Activated T-helper 2 cell treated with anti-CD3 and anti-CD28 coated beads, Interferon-gamma antibody, Interleukin-2, Interleukin-4, amounts not matched to agents 10 μg/mL and 5 μg/mL and 100 μg/mL, durations not matched to agents 14 hours and 24 hours and 36 hours (primary cell): Measurements from ENCODE around the gene TEDC1. TPM values are rescaled to one million over a fixed set of nuclear protein-coding genes. Genes with fewer than 3 reads are reported as not detected.

Experiments
- DNase-seq: peaks from one replicate; pipeline ENCODE4 v3.0.0; 2021; ENCODE audit warnings: low spot score
- H3K27ac Mint-ChIP-seq: one replicate; pipeline ENCODE4 v1.8.0; 2021; ENCODE audit warnings: mixed read lengths
- H3K27me3 Mint-ChIP-seq: one replicate; pipeline ENCODE4 v1.8.0; 2021; ENCODE audit warnings: low read depth, mixed read lengths
- H3K36me3 Mint-ChIP-seq: one replicate; pipeline ENCODE4 v1.8.0; 2021; ENCODE audit warnings: low read depth, mixed read lengths
- H3K4me1 Mint-ChIP-seq: one replicate; pipeline ENCODE4 v1.8.0; 2021; ENCODE audit warnings: low read depth, mixed read lengths
- H3K4me3 Mint-ChIP-seq: one replicate; pipeline ENCODE4 v1.8.0; 2021; ENCODE audit warnings: low read depth, mild to moderate bottlenecking, moderate library complexity, mixed read lengths
- H3K9me3 Mint-ChIP-seq: one replicate; pipeline ENCODE4 v1.8.0; 2021; ENCODE audit warnings: mixed read lengths
- intact Hi-C: fragments of 100-400 bp; cut with micrococcal nuclease; formaldehyde crosslinking; loops from one replicate; pipeline ENCODE4 v1.15.1; 2023
- total RNA-seq: library from RNA; stranded (reverse); gene quantifications from 2 replicates; pipeline ENCODE4 v1.2.3, GENCODE V29; 2022

The TEDC1 gene
- total RNA-seq, 1 donor from 2014 or later = 38.2 TPM

GRCh38 chr14:105450123-105450505 is 40.9 kb upstream of the TEDC1 start:
- no peaks in the 10 kb centered on the region for H3K27me3 Mint-ChIP-seq

GRCh38 chr14:105450864-105451720 is 40.0 kb upstream of the TEDC1 start:
- DNase-seq = no peak
- H3K27me3 Mint-ChIP-seq = no peaks in the 10 kb centered on the region
- intact Hi-C loops = no loop called here
- peaks cover 19% of the 10 kb centered on the region for H3K36me3 Mint-ChIP-seq
- no peak overlapping the region for H3K27ac Mint-ChIP-seq
- peaks cover 1% of the 10 kb centered on the region for H3K4me1 Mint-ChIP-seq
- H3K9me3 Mint-ChIP-seq = no peaks in the 10 kb centered on the region
- H3K4me3 Mint-ChIP-seq = no peak overlapping the region

More at GRCh38 chr14:105450123-105450505, 40.9 kb upstream of the TEDC1 start:
- Mint-ChIP-seq H3K4me1 (no peaks in the 10 kb centered on the region), H3K9me3 (no peaks in the 10 kb centered on the region), H3K36me3 (peaks cover 12% of the 10 kb centered on the region), H3K4me3 (no peak overlapping the region), H3K27ac (no peak overlapping the region)
- no peak for DNase-seq
- intact Hi-C loops = no loop called here

- peaks cover 19% of the 10 kb centered on the region for H3K36me3 Mint-ChIP-seq
- no peaks in the 10 kb centered on the region for H3K27me3 Mint-ChIP-seq
- no peak for DNase-seq
- intact Hi-C loops = no loop called here
- no peak overlapping the region for H3K27ac Mint-ChIP-seq
- peaks cover 1% of the 10 kb centered on the region for H3K4me1 Mint-ChIP-seq
- no peaks in the 10 kb centered on the region for H3K9me3 Mint-ChIP-seq
- H3K4me3 Mint-ChIP-seq = no peak overlapping the region
Observed at GRCh38 chr14:105452963-105453362, 38.1 kb upstream of the TEDC1 start.

GRCh38 chr14:105453847-105454246 is 37.2 kb upstream of the TEDC1 start:
- intact Hi-C loops = no loop called here
- no peak for DNase-seq
- no peak overlapping the region for H3K27ac Mint-ChIP-seq
- H3K36me3 Mint-ChIP-seq = peaks cover 19% of the 10 kb centered on the region
- H3K27me3 Mint-ChIP-seq = no peaks in the 10 kb centered on the region
- no peaks in the 10 kb centered on the region for H3K9me3 Mint-ChIP-seq
- peaks cover 1% of the 10 kb centered on the region for H3K4me1 Mint-ChIP-seq
- H3K4me3 Mint-ChIP-seq = no peak overlapping the region

DNA sequence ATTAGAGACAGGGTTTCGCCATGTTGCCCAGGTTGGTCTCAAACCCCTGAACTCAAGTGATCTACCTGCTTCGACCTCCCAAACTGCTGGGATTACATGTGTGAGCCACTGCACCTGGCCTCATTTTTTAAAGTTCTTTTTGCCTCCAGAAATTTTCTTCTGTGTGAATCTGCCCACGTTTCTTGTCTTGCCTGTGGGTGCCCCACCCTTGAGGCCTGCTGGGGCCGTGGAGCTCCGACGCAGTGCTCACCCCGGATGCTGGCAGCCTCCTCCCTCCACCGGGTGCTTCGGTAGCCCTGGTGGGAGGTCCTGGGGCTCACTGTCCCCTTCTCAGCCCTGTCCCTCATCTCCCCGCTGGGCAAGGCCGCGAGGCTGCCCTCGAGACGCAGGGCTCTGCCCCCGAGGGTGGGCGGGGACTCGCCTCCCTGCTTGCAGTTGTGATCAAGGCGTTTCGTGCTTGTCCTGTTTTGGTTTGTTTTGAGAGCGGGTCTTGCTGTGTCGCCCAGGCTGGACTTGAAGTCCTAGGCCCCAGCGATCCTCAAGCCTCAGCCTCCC is 35.9 kb upstream of the TEDC1 start:
- Mint-ChIP-seq H3K27me3 (no peaks in the 10 kb centered on the region), H3K27ac (no peak overlapping the region), H3K4me1 (peaks cover 1% of the 10 kb centered on the region), H3K9me3 (no peaks in the 10 kb centered on the region), H3K4me3 (no peak overlapping the region), H3K36me3 (peaks cover 19% of the 10 kb centered on the region)
- intact Hi-C loops = no loop called here
- DNase-seq = no peak

DNA sequence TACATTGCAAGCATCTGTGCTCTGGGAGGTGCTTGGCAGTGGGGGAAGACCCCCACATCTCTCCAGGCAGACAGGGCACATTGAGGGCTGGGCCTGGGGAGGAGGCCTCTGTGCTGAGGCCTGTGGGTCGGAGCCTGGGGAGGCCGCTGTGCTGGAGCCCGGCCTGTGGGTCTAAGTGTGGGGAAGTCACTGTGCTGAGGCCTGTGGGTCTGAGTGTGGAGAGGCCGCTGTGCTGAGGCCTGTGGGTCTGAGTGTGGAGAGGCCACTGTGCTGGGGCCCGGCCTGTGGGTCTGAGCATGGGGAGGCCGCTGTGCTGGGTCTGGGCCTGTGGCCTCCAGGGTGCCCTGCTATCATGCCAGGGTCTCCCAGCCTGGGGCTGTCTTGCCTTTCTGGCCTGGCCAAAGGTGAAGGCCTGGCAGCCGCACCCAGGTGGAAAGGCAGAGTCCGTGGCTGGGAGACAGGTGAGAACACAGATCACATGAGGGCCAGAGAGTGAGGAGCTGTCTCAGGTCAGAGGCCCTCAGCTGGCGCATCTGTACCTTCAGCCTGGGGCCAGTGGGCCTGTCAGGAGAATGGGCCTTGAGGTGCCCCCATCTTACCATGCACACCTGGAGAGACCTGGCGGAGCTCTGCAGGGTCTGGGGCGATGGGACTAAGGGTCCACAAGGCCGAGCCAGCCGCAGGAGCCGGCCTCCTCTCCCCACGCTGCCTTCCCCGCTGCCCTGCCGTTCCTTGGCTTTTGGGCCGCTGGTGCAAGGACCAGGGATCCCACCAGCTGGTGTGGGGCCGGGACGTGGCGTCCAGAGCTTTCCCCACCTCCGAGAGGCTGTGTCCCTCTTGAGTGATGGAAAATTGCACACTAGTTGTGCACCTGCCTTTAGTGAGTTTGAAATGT is 35.0 kb upstream of the TEDC1 start:
- intact Hi-C loops = no loop called here
- Mint-ChIP-seq H3K9me3 (no peaks in the 10 kb centered on the region), H3K4me3 (no peak overlapping the region), H3K27me3 (no peaks in the 10 kb centered on the region), H3K4me1 (peaks cover 1% of the 10 kb centered on the region), H3K36me3 (peaks cover 19% of the 10 kb centered on the region), H3K27ac (no peak overlapping the region)
- no peak for DNase-seq

GRCh38 chr14:105456736-105457617 is 34.1 kb upstream of the TEDC1 start:
- no peaks in the 10 kb centered on the region for H3K27me3 Mint-ChIP-seq
- H3K27ac Mint-ChIP-seq = no peak overlapping the region
- H3K36me3 Mint-ChIP-seq = peaks cover 22% of the 10 kb centered on the region
- H3K4me3 Mint-ChIP-seq = no peak overlapping the region
- intact Hi-C loops = no loop called here
- no peak for DNase-seq
- peaks cover 1% of the 10 kb centered on the region for H3K4me1 Mint-ChIP-seq
- H3K9me3 Mint-ChIP-seq = no peaks in the 10 kb centered on the region

DNA sequence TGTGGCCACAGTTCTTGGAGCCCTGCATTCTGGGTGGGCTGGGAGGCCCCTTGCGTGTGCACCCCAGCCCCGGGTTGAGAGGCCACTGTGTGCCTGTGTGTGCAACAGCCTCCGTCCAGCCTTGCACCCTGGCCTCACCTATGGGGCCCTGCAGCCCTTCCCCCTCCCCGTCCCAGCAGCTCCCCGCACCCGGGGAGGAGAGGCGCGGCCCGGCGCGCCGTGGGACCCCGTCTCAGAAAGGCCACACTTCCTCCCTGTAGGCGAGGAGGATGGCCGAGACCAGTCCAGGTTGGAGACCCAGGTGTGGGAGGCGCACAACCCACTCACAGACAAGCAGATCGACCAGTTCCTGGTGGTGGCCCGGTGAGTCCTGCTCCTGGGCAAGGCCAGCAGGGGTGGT is 33.0 kb upstream of the TEDC1 start:
- intact Hi-C loops = no loop called here
- Mint-ChIP-seq H3K27me3 (no peaks in the 10 kb centered on the region), H3K4me3 (no peak overlapping the region), H3K4me1 (peaks cover 1% of the 10 kb centered on the region), H3K27ac (no peak overlapping the region), H3K36me3 (peaks cover 19% of the 10 kb centered on the region), H3K9me3 (no peaks in the 10 kb centered on the region)
- no peak for DNase-seq

GRCh38 chr14:105458571-105458970 is 32.5 kb upstream of the TEDC1 start:
- Mint-ChIP-seq H3K27me3 (no peaks in the 10 kb centered on the region), H3K4me3 (no peak overlapping the region), H3K36me3 (peaks cover 16% of the 10 kb centered on the region), H3K27ac (no peak overlapping the region), H3K9me3 (no peaks in the 10 kb centered on the region), H3K4me1 (peaks cover 1% of the 10 kb centered on the region)
- intact Hi-C loops = no loop called here
- DNase-seq = no peak

DNA sequence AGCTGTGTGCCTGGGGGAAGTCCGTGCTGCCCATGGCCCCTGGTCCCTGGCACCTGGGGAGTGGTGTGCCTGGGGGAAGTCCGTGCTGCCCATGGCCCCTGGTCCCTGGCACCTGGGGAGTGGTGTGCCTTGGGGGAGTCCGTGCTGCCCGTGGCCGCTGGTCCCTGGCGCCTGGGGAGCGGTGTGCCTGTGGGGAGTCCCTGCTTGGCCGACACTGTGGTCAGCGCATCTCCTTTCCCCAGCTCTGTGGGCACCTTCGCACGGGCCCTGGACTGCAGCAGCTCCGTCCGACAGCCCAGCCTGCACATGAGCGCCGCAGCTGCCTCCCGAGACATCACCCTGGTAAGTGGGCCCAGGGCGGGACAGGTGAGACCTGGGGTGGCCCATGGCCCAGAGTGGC is 30.9 kb upstream of the TEDC1 start:
- no peak overlapping the region for H3K27ac Mint-ChIP-seq
- no peak for DNase-seq
- peaks cover 1% of the 10 kb centered on the region for H3K4me1 Mint-ChIP-seq
- H3K9me3 Mint-ChIP-seq = no peaks in the 10 kb centered on the region
- no peaks in the 10 kb centered on the region for H3K27me3 Mint-ChIP-seq
- intact Hi-C loops = no loop called here
- H3K4me3 Mint-ChIP-seq = no peak overlapping the region
- H3K36me3 Mint-ChIP-seq = peaks cover 10% of the 10 kb centered on the region

DNA sequence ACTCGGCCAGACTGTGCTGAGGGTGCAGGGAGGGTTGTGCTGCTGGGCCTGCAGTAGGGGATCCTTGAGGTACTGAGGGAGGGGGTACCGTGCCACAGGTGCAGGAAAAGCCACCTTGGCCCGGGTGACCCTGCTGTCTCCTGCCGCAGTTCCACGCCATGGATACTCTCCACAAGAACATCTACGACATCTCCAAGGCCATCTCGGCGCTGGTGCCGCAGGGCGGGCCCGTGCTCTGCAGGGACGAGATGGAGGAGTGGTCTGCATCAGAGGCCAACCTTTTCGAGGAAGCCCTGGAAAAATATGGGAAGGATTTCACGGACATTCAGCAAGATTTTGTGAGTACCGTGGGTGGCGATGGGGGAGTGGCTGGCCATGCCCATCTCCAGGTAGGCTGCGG is 30.4 kb upstream of the TEDC1 start:
- H3K27me3 Mint-ChIP-seq = no peaks in the 10 kb centered on the region
- no peaks in the 10 kb centered on the region for H3K4me1 Mint-ChIP-seq
- H3K36me3 Mint-ChIP-seq = peaks cover 9% of the 10 kb centered on the region
- no peak overlapping the region for H3K27ac Mint-ChIP-seq
- no peaks in the 10 kb centered on the region for H3K9me3 Mint-ChIP-seq
- no peak for DNase-seq
- intact Hi-C loops = no loop called here
- H3K4me3 Mint-ChIP-seq = no peak overlapping the region

DNA sequence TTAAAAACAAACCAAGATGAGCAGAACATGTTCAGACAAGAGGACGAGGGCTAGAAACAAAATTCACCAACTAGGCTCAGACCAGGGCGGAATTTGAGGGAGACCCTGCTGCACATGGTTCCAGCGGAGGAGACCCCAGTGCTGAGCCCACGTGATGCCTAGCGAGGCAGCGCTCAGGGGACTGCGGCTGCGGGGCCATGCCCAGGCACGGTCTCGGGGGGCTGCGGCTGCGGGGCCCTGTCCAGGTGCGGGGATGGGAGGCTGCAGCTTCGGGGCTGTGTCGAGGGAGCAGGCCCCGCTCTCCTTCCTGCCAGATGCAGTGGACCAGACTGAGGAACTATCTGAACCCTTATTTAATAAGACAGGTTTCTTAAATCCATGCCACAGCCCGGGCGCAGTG is 29.1 kb upstream of the TEDC1 start:
- no peaks in the 10 kb centered on the region for H3K27me3 Mint-ChIP-seq
- no peaks in the 10 kb centered on the region for H3K9me3 Mint-ChIP-seq
- H3K4me1 Mint-ChIP-seq = no peaks in the 10 kb centered on the region
- no peak overlapping the region for H3K4me3 Mint-ChIP-seq
- peaks cover 6% of the 10 kb centered on the region for H3K36me3 Mint-ChIP-seq
- intact Hi-C loops = no loop called here
- H3K27ac Mint-ChIP-seq = no peak overlapping the region
- DNase-seq = no peak
